Central memory CD4-positive, alpha-beta T cell (primary cell): Measurements from ENCODE around the gene PDLIM7.
A peak's percentile ranks its signal among the peaks of the same experiment; 100 is the strongest.
"Not testable (repeated sequence)": the region's sequence is repeated elsewhere in the genome, so short reads cannot be mapped to it uniquely, and the experiment has no call there.

Source experiments
- DNase-seq: peaks from one replicate; pipeline ENCODE4 v3.0.0; 2022
- total RNA-seq, 3 experiments: gene quantifications; one replicate each; lab custom pipeline; 2026; lab: John Stamatoyannopoulos, UW

PDLIM7 gene
- 2.1 to 2.5 (median 2.4) reads per million in 3 experiments for total RNA-seq

GRCh38 chr5:177497292-177498012 is at the start of gene PDLIM7:
TSS of gene PDLIM7 (minus strand) at chr5:177497604. CDS start at chr5:177496512, 1,092 bp downstream.
- peak; percentile 90 for DNase-seq

- no peak for DNase-seq
These were observed 48.9 kb upstream of the PDLIM7 start for GRCh38 chr5:177546258-177546741.

GRCh38 chr5:177545487-177546257 is 48.3 kb upstream of the PDLIM7 start:
- no peak for DNase-seq

- DNase-seq = no peak
These were observed 45.5 kb upstream of the PDLIM7 start for GRCh38 chr5:177542816-177543465.

- no peak for DNase-seq
These were observed 43.0 kb upstream of the PDLIM7 start for GRCh38 chr5:177540438-177540837.

- no peak for DNase-seq
These were observed 42.0 kb upstream of the PDLIM7 start for GRCh38 chr5:177539411-177539810.

GRCh38 chr5:177538876-177539275 is 41.5 kb upstream of the PDLIM7 start:
- no peak for DNase-seq

- DNase-seq = no peak
These were observed 40.3 kb upstream of the PDLIM7 start for GRCh38 chr5:177537389-177538361.

GRCh38 chr5:177536386-177536785 is 39.0 kb upstream of the PDLIM7 start:
- no peak for DNase-seq

GRCh38 chr5:177535125-177535524 is 37.7 kb upstream of the PDLIM7 start:
- DNase-seq = no peak

GRCh38 chr5:177534433-177534832 is 37.0 kb upstream of the PDLIM7 start:
- DNase-seq = not testable (repeated sequence)

GRCh38 chr5:177531209-177531940 is 34.0 kb upstream of the PDLIM7 start:
- no peak for DNase-seq

GRCh38 chr5:177530638-177531037 is 33.2 kb upstream of the PDLIM7 start:
- DNase-seq = no peak

- DNase-seq = no peak
These were observed 32.1 kb upstream of the PDLIM7 start for GRCh38 chr5:177529247-177530203.

GRCh38 chr5:177528631-177529030 is 31.2 kb upstream of the PDLIM7 start:
- no peak for DNase-seq

GRCh38 chr5:177527595-177527994 is 30.2 kb upstream of the PDLIM7 start:
- DNase-seq = no peak

GRCh38 chr5:177526791-177527190 is 29.4 kb upstream of the PDLIM7 start:
- no peak for DNase-seq

- DNase-seq = no peak
These were observed 28.8 kb upstream of the PDLIM7 start for GRCh38 chr5:177526191-177526590.

- no peak for DNase-seq
These were observed 27.7 kb upstream of the PDLIM7 start for GRCh38 chr5:177524941-177525655.

GRCh38 chr5:177524539-177524900 is 27.1 kb upstream of the PDLIM7 start:
- DNase-seq = no peak
